Neural cell (in vitro differentiated cells): ENCODE results near the gene CAT.

Experiments used
- RAD21 ChIP-seq: fragments of 450-650 bp; conservative IDR thresholded peaks from 2 replicates; pipeline ENCODE4 v1.6.1; 2014; ENCODE audit warnings: antibody characterized with exemption, mild to moderate bottlenecking, moderate library complexity
- TF ChIP-seq, protein P1 (sequence below): fragments of 450-650 bp; IDR thresholded peaks from 2 replicates; pipeline ENCODE4 v1.5.1; 2014; ENCODE audit warnings: antibody characterized with exemption, mild to moderate bottlenecking, moderate library complexity; ENCODE audit not compliant: poor library complexity, severe bottlenecking

DNA sequence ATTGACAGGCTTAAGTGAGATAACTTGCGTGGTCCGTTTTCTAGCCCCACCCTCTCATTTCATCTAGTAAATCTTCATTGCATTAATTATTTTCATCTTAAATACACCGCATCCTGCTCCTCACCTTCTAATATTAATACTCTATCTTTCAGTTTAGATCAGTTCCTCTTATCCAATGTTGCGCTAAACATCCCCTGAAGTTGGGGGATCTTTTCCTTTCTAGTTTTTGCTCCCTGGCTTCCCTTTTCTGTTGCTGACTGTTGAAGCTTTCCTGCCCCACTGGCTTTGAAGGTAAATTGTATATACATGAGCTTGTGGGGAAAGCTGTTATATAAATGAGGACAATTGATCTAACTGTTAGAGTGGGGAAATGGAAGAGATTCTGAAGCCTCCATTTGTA, 7.2 kb downstream of the CAT start:
- TF ChIP-seq, protein P1, sequence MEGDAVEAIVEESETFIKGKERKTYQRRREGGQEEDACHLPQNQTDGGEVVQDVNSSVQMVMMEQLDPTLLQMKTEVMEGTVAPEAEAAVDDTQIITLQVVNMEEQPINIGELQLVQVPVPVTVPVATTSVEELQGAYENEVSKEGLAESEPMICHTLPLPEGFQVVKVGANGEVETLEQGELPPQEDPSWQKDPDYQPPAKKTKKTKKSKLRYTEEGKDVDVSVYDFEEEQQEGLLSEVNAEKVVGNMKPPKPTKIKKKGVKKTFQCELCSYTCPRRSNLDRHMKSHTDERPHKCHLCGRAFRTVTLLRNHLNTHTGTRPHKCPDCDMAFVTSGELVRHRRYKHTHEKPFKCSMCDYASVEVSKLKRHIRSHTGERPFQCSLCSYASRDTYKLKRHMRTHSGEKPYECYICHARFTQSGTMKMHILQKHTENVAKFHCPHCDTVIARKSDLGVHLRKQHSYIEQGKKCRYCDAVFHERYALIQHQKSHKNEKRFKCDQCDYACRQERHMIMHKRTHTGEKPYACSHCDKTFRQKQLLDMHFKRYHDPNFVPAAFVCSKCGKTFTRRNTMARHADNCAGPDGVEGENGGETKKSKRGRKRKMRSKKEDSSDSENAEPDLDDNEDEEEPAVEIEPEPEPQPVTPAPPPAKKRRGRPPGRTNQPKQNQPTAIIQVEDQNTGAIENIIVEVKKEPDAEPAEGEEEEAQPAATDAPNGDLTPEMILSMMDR, result no peak
- TF ChIP-seq RAD21, result no peak
